ENCODE measurements around the gene FOXN3.
A peak's percentile ranks its signal among the peaks of the same experiment; 100 is the strongest.

Gene FOXN3

GRCh38 chr14:89277203-89277602 lies 139.8 kb downstream of the FOXN3 start:
- no peak for DNase-seq (ENCODE audit: low read depth, low spot score)

GRCh38 chr14:89276424-89276975 lies 140.5 kb downstream of the FOXN3 start:
- peak; percentile 25 for DNase-seq (ENCODE audit: low read depth, low spot score)

DNA sequence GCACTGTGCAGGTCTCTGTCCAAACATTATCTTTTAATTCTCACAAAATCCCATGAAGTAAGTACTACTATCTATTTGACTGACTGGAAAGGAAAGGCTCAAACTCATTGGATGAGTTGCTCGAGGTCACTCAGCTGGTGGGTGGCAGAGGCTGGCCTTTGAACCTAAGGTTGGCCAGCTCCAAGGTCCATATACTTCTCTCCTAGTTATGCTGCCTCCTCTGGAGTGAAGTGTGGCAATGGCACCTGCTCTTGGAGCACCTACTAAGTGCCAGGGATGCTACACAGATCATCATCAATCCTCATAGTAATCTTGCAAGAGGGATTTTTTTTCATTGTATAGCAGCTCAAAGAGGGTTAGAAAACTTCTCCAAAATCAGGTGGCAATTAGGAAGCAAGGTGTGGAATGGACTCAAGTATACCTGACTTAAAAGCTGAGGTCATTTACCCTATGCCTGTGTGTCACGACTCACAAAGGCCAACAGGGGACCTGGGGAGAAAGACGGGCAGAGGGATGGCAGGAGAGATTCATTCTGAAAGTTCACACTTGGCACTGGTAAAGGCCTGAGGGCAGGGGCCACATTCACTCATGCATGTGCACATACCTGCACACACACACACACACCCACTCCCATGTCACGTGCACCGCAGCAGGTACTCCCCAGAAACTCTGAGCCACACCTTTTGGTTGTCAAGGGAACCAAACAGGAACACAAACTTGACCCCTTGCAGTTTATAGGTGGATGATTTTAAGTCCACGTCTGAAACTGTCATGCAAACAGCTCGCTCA lies 146.4 kb downstream of the FOXN3 start:
- no peak for DNase-seq (ENCODE audit: low read depth, low spot score)

- no peak for DNase-seq (ENCODE audit: low read depth, low spot score)
Observed at GRCh38 chr14:89269404-89269803, 147.6 kb downstream of the FOXN3 start.

DNA sequence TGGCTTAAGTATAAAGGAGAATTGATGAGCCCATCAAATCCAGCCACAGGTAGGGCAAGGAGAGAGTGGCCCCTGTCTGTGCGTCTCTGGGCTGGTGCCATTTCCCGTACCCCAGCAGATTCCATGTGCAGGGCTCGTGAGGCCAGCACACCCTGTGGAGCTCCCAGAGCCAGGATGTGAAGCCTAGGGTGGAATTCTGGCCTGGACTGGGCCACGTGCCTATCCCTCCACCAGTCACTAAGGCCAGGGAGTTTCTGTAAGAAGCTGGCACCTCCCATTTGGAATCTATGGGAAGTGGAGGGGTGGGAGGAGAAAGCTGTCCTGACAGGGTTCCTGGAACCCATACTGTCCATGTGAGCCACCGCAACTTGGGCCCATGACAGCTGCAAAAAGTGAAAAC lies 148.5 kb downstream of the FOXN3 start:
- no peak for DNase-seq (ENCODE audit: low read depth, low spot score)

DNA sequence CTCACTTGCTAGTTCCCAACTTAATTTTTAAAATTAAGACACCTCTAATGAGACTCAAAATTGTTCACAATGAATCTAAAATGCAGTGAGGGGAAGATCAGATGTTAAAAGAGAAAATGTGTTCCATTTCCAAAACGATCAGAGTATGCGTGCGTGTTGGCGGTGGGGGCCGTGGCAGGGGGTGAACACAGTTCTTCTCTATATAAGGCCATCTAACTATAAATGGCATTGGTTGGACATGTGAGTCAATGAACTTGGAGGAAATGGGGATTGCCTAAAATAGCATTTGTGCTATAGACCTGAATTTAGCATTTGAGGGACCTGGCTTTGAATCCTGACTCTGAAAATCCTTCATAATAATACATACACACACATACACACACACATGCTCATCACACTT lies 149.4 kb downstream of the FOXN3 start:
- DNase-seq (ENCODE audit: low read depth, low spot score): no peak

DNA sequence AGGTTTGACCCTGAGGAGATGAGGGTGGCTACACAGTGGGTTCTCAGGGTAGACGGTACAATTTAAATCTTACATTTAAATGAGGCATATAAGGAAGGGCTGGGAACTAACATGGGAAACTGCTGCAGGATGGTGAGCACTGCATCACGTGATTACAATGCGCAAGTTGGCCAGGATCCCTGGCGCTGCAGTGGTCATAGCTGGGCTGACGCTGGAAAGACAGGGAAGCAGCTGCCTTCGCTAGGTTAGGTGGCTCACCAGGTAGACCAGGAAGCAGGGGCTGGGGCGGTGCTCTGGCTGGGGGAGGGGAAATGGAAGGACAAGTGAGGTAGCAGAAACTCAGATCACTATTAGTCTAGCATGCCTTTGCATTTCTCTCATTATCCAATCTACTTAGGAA lies 149.9 kb downstream of the FOXN3 start:
- DNase-seq (ENCODE audit: low read depth, low spot score): no peak

- DNase-seq (ENCODE audit: low read depth, low spot score): no peak
Observed at GRCh38 chr14:89266754-89267153, 150.3 kb downstream of the FOXN3 start.

DNA sequence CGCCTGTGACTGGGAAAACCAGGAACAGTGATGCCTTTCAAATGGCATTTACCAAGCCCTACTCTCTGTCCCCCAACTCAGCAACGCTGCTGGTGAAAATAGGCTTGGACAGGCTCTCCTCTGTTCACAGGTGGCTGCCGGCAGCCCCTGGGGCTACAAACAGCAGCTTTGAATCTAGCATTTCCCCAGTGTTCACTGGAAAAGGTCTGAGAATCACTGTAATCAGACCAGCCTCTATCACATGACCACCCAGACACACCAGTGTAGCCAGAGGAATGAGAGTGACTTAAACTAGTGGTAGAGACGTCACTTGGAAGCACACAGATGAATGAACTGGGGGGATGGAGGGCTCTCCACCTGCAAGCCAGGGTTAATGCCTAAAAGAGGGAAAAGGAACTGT lies 151.8 kb downstream of the FOXN3 start:
- DNase-seq (ENCODE audit: low read depth, low spot score): no peak

GRCh38 chr14:89264196-89264800 lies 152.7 kb downstream of the FOXN3 start:
- no peak for DNase-seq (ENCODE audit: low read depth, low spot score)

DNA sequence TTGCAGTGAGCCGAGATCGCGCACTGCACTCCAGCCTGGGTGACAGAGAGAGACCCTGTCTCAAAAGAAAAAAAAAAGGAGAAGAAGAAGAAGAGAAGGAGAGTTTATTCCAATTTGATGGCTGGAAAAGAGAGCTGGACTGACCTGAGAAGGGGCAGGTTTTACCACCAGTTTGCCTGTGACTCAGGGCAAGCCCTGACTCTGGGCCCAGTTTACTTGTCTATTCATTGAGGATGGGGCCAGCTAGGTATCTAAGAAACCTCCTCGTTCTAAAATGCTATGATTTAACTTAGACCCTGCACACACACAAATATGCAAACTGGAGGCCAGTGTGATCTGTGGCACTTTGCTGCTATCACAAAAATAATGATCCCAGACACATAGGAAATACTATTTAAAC lies 155.0 kb downstream of the FOXN3 start:
- DNase-seq (ENCODE audit: low read depth, low spot score): no peak

GRCh38 chr14:89260898-89261297 lies 156.1 kb downstream of the FOXN3 start:
- DNase-seq (ENCODE audit: low read depth, low spot score): no peak

DNA sequence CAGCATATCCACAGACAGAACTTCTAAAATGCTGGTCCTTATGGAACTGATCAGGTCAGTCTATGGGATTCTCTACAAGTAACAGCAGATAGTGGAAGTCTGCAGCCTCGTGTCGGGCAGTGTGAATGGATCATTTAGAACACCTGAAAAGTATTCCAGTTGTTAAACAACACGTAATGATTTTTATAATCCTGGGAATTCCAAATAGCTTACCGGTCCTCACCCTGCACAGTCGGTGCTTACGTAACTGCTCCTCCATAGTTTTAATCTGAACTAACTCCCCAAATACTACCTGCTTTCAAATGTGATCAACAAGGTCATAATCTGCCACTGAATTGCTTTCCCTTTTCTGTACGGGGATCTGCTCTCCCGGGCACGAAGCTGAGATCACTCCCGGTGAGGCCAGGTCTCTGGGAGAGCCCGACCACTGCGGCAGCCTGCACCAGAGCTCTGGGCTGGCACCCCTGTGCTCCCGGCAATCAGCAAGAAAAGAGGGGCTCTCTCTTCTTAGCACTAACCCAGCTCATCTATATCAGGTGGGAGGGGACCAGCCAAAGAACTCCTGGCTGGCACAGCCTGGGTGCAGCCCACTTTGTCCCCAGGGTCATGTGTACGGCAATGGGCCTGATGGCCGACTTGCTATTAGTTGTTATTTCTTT lies 157.0 kb downstream of the FOXN3 start:
- no peak for DNase-seq (ENCODE audit: low read depth, low spot score)

- no peak for DNase-seq (ENCODE audit: low read depth, low spot score)
Observed at GRCh38 chr14:89258728-89259273, 158.2 kb downstream of the FOXN3 start.

DNA sequence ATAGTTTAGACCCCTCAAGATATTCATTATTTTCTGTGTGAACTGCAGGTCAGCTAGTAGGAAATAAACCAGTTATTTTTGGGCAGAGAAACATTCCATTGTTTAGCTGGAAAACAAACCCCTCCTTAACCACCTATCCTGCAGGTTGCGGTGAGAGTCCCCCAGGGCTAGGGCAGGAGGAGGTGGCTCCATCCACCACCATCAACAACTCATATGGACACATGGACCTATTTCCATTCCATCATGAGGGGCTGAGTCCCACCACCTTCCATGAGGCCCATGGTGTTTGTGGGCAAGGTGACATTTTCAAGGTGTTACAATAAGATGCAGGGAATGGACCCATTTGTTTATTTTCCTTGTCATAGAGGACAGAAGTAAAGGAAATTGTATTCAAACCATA lies 160.1 kb downstream of the FOXN3 start:
- no peak for DNase-seq (ENCODE audit: low read depth, low spot score)

- DNase-seq (ENCODE audit: low read depth, low spot score): no peak
Observed at GRCh38 chr14:89256283-89256682, 160.8 kb downstream of the FOXN3 start.

DNA sequence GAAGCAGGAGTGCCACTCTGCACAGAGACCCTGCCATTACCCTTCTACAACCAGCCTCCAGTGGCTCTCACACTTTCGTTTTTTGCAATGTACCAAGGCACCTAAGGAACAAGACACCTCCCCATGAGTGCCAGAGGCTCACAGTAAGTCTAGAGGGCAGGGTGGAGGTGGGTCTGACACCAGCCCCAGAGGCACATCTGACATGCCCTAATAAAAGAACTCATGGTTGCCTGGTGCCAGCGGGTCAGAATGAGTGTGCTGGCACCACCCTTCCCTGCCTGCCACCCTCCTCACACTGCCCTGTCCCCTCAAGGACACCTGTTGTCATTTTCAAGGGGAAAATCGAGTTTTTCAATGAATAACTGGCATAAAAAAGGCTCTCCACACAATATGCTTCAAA lies 161.2 kb downstream of the FOXN3 start:
- DNase-seq (ENCODE audit: low read depth, low spot score): no peak

DNA sequence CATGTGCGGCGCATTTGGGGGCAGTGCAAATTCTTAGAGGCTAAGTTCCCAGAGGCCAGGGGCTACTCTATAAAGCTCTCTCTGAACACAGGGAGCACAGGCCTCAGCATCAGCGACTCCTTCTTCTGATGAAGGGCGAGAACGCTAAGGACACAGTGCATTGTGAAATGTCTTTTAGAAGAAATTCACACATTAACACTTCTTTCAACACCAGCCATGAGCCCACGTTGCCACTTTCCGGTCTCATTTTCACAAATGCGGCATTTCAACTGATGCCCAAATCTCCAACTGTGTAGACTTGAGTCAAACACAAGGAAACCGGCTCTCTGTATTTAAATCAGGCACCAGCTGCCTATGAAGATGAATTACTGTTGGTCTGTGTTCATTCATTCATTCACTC lies 162.0 kb downstream of the FOXN3 start:
- no peak for DNase-seq (ENCODE audit: low read depth, low spot score)

- DNase-seq (ENCODE audit: low read depth, low spot score): no peak
Observed at GRCh38 chr14:89254166-89254909, 162.7 kb downstream of the FOXN3 start.

DNA sequence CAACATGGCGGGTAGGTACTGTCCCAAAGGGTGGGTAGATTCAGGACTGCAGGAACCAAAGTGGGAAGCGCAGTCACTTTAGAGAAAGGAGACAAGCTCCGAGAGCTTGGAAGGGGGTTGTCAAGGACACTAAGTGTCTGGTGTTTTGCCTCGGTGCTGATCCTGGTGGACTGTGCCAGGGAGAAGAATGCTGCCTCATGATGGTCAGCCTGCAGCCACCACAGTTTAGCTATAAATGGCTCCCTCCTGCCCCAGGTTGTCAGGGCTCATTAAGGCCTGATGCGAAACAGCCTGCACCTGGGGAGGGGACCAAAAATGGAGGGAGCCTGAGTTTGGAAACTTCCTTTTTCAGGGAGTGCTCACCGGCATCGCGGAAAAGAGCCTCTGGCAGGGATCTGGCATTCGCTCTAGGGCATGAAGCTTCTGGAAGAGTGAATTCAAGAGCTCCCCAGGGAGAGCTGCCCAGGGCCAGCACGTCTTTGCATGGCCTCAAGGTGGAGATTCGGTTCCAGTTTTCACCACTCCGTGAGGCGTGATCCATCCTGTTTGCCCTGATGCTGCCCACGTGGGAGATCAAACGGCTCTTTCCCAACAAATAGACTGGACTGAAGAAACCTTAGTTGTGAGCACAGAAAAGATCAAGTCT lies 164.0 kb downstream of the FOXN3 start:
- no peak for DNase-seq (ENCODE audit: low read depth, low spot score)

GRCh38 chr14:89251061-89251460 lies 166.0 kb downstream of the FOXN3 start:
- no peak for DNase-seq (ENCODE audit: low read depth, low spot score)

Measured in activated naive CD8-positive, alpha-beta T cell treated with anti-CD3 and anti-CD28 coated beads, Interleukin-2, amount 50 U/mL, for 16 hours (primary cell).